Hepatocyte (in vitro differentiated cells): Measurements from ENCODE around the gene GDI1. TPM values are rescaled to one million over a fixed set of nuclear protein-coding genes. Genes with fewer than 3 reads are reported as not detected.

Source experiments
- DNase-seq: peaks from one replicate; pipeline ENCODE4 v3.0.0-alpha.2; 2016; ENCODE audit warnings: low spot score
- H2AFZ ChIP-seq: fragments of 200-600 bp; sonication (generic); 2 replicates; pipeline ENCODE4 v1.6.0; 2016; ENCODE audit warnings: antibody characterized with exemption, mild to moderate bottlenecking
- H3K27ac ChIP-seq: fragments of 200-600 bp; sonication (generic); 2 replicates; pipeline ENCODE4 v1.5.1; 2016; ENCODE audit warnings: mild to moderate bottlenecking
- H3K27me3 ChIP-seq: fragments of 200-600 bp; sonication (generic); 2 replicates; pipeline ENCODE4 v1.6.1; 2016
- H3K36me3 ChIP-seq: fragments of 200-600 bp; sonication (generic); replicated peaks from 2 replicates; pipeline ENCODE4 v1.5.1; 2016; ENCODE audit warnings: low read depth; ENCODE audit not compliant: insufficient read depth
- H3K4me1 ChIP-seq: fragments of 200-600 bp; sonication (generic); 2 replicates; pipeline ENCODE4 v1.5.1; 2016; ENCODE audit warnings: mild to moderate bottlenecking, moderate library complexity; ENCODE audit not compliant: insufficient read depth
- H3K4me2 ChIP-seq: fragments of 200-600 bp; sonication (generic); 2 replicates; pipeline ENCODE4 v1.6.0; 2016
- H3K4me3 ChIP-seq: fragments of 200-600 bp; sonication (generic); 2 replicates; pipeline ENCODE4 v1.5.1; 2016; ENCODE audit warnings: mild to moderate bottlenecking
- H3K79me2 ChIP-seq: fragments of 200-600 bp; sonication (generic); 2 replicates; pipeline ENCODE4 v1.6.0; 2017; ENCODE audit warnings: mild to moderate bottlenecking
- H3K9me2 ChIP-seq: fragments of 200-600 bp; sonication (generic); replicated peaks from 2 replicates; pipeline ENCODE4 v1.6.0; 2017; ENCODE audit warnings: mild to moderate bottlenecking; ENCODE audit not compliant: insufficient read depth
- H3K9me3 ChIP-seq: fragments of 200-600 bp; sonication (generic); 2 replicates; pipeline ENCODE4 v1.5.1; 2016; ENCODE audit warnings: low read depth, mild to moderate bottlenecking
- H4K20me1 ChIP-seq: fragments of 200-600 bp; sonication (generic); 2 replicates; pipeline ENCODE4 v1.6.0; 2016; ENCODE audit warnings: mild to moderate bottlenecking; ENCODE audit not compliant: insufficient read depth, poor library complexity, severe bottlenecking
- CTCF ChIP-seq: fragments of 200-600 bp; sonication (generic); IDR thresholded peaks from 2 replicates; pipeline ENCODE4 v1.5.1; 2016; ENCODE audit warnings: antibody characterized with exemption, mild to moderate bottlenecking; ENCODE audit not compliant: poor library complexity
- EZH2 ChIP-seq: fragments of 200-600 bp; sonication (generic); IDR thresholded peaks from 2 replicates; pipeline ENCODE4 v1.6.1; 2016; ENCODE audit warnings: antibody characterized with exemption, mild to moderate bottlenecking, borderline replicate concordance
- EZH2phosphoT487 ChIP-seq: fragments of 200-600 bp; sonication (generic); IDR thresholded peaks from one replicate; pipeline ENCODE4 v1.6.1; 2018; ENCODE audit warnings: antibody characterized with exemption, mild to moderate bottlenecking, low read depth, moderate library complexity; ENCODE audit not compliant: unreplicated experiment, severe bottlenecking
- WGBS: methylation state at CpG from one replicate; pipeline ENCODE4 v1.1.6; 2016; ENCODE audit warnings: low lambda C conversion rate; ENCODE audit errors: missing lambda C conversion rate; 5-methylcytosine and 5-hydroxymethylcytosine counted together
- polyA plus RNA-seq: library from polyadenylated mRNA; unstranded; fragments of >200 nt; fragmentation: Nextera tagmentation; extraction: Ambion mirVana; gene quantifications from 2 replicates; pipeline ENCODE4 v1.2.1, GENCODE V29; 2016
- total RNA-seq: library from RNA; depleted of rRNA; stranded (reverse); fragments of >200 nt; gene quantifications from 2 replicates; pipeline ENCODE4 v1.2.3, GENCODE V29; 2014

Gene GDI1
- total and polyA plus RNA-seq, 2 experiments from 2014 or later = 101 to 102 TPM

GRCh38 chrX:154409222-154409871 lies 27.6 kb upstream of the GDI1 start, which contains the start of gene DNASE1L1:
Gene DNASE1L1 (minus strand): TSS chrX:154409254. CDS start chrX:154405568, 3,686 bp downstream.
- H3K4me2 ChIP-seq = peak within 1 kb of the TSS; percentile 75
- H3K36me3 ChIP-seq = no peaks in the 10 kb centered on the region
- H3K4me1 ChIP-seq = no peaks in the 10 kb centered on the region
- no peaks in the 10 kb centered on the region for H3K9me3 ChIP-seq
- no peaks in the 10 kb centered on the region for H4K20me1 ChIP-seq
- H3K9me2 ChIP-seq = no peaks in the 10 kb centered on the region
- no peaks in the 10 kb centered on the region for H3K79me2 ChIP-seq
- 58% methylated on average over 18 of the region's 26 CpGs for WGBS
- DNase-seq = peak; percentile 90
- no peaks in the 10 kb centered on the region for H3K27me3 ChIP-seq
- no peak within 1 kb of the TSS for H3K4me3 ChIP-seq
- peak within 1 kb of the TSS; percentile 88 for H3K27ac ChIP-seq
- TF ChIP-seq EZH2phosphoT487 (no peak), CTCF (no peak), EZH2 (no peak)
- H2AFZ ChIP-seq = no peak within 1 kb of the TSS

GRCh38 chrX:154411981-154412340 lies 25.0 kb upstream of the GDI1 start:
- Histone ChIP-seq H3K9me2 (no peaks in the 10 kb centered on the region), H3K4me3 (peak overlapping the region; percentile 41), H3K36me3 (no peaks in the 10 kb centered on the region), H3K79me2 (no peaks in the 10 kb centered on the region), H2AFZ (no peak overlapping the region), H3K27ac (peak overlapping the region; percentile 94), H3K9me3 (no peaks in the 10 kb centered on the region), H3K4me2 (peak overlapping the region; percentile 81), H4K20me1 (no peaks in the 10 kb centered on the region), H3K4me1 (no peaks in the 10 kb centered on the region), H3K27me3 (no peaks in the 10 kb centered on the region)
- peak; percentile 73 for DNase-seq
- TF ChIP-seq CTCF = no peak
- TF ChIP-seq EZH2phosphoT487 = no peak
- TF ChIP-seq EZH2 = no peak
- 42% methylated on average over 28 of the region's 29 CpGs for WGBS

GRCh38 chrX:154412468-154412867 lies 24.5 kb upstream of the GDI1 start:
- Histone ChIP-seq H3K9me3 (no peaks in the 10 kb centered on the region), H4K20me1 (no peaks in the 10 kb centered on the region), H3K27ac (peak overlapping the region; percentile 94), H3K79me2 (no peaks in the 10 kb centered on the region), H3K4me2 (peak overlapping the region; percentile 81), H2AFZ (no peak overlapping the region), H3K36me3 (no peaks in the 10 kb centered on the region), H3K4me3 (peak overlapping the region; percentile 41), H3K9me2 (no peaks in the 10 kb centered on the region), H3K27me3 (no peaks in the 10 kb centered on the region), H3K4me1 (no peaks in the 10 kb centered on the region)
- TF ChIP-seq CTCF (no peak), EZH2phosphoT487 (no peak), EZH2 (no peak)
- peak; percentile 5 for DNase-seq
- 68% methylated on average over 4 of the region's 4 CpGs for WGBS

GRCh38 chrX:154413142-154413541 lies 23.8 kb upstream of the GDI1 start:
- Histone ChIP-seq H3K4me1 (no peaks in the 10 kb centered on the region), H4K20me1 (no peaks in the 10 kb centered on the region), H2AFZ (no peak overlapping the region), H3K36me3 (no peaks in the 10 kb centered on the region), H3K4me2 (no peak overlapping the region), H3K9me3 (no peaks in the 10 kb centered on the region), H3K9me2 (no peaks in the 10 kb centered on the region), H3K4me3 (no peak overlapping the region), H3K79me2 (no peaks in the 10 kb centered on the region), H3K27ac (no peak overlapping the region), H3K27me3 (no peaks in the 10 kb centered on the region)
- TF ChIP-seq EZH2phosphoT487 (no peak), CTCF (no peak), EZH2 (no peak)
- WGBS = 91% methylated on average over 8 of the region's 8 CpGs
- no peak for DNase-seq
